Keratinocyte (primary cell): ENCODE results near the gene FHAD1. TPM values are rescaled to one million over a fixed set of nuclear protein-coding genes. Genes with fewer than 3 reads are reported as not detected.
"Not testable (repeated sequence)": the region's sequence is repeated elsewhere in the genome, so short reads cannot be mapped to it uniquely, and the experiment has no call there.

Source experiments
- DNase-seq: peaks from one replicate; pipeline ENCODE4 v3.0.0-alpha.2; 2011; ENCODE audit warnings: low read depth, missing footprints, low spot score
- FAIRE-seq: peaks from 2 replicates; lab custom pipeline; 2011; peaks lifted over from hg19 to GRCh38; lab: Jason Lieb, UNC
- H2AFZ ChIP-seq: 2 replicates; pipeline ENCODE4 v1.6.0; 2012; ENCODE audit warnings: low read length, control low read depth, inconsistent platforms; ENCODE audit not compliant: control insufficient read depth
- H3K27ac ChIP-seq: 2 replicates; pipeline ENCODE4 v1.5.1; 2011; ENCODE audit warnings: low read length; ENCODE audit not compliant: control insufficient read depth, insufficient read depth
- H3K27me3 ChIP-seq: 3 replicates; pipeline ENCODE4 v1.6.0; 2011; ENCODE audit warnings: low read length; ENCODE audit not compliant: control insufficient read depth, insufficient read depth; ENCODE audit errors: extremely low read depth
- H3K36me3 ChIP-seq, 2 experiments: 2 replicates in 1 of 2; 3 replicates in 1 of 2; pipeline ENCODE4 v1.5.1; 2011; ENCODE audit warnings: low read length in 2 of 2, mild to moderate bottlenecking in 1 of 2; ENCODE audit not compliant: control insufficient read depth in 2 of 2, insufficient read depth in 2 of 2; ENCODE audit errors: extremely low read depth in 1 of 2
- H3K4me1 ChIP-seq: 3 replicates; pipeline ENCODE4 v1.5.1; 2011; ENCODE audit warnings: low read length; ENCODE audit not compliant: control insufficient read depth, insufficient read depth; ENCODE audit errors: extremely low read depth
- H3K4me2 ChIP-seq: 3 replicates; pipeline ENCODE4 v1.6.0; 2011; ENCODE audit warnings: low read depth, low read length; ENCODE audit not compliant: control insufficient read depth, insufficient read depth; ENCODE audit errors: extremely low read depth
- H3K4me3 ChIP-seq, 3 experiments: fragments of 200-600 bp in 1 of 3; sonication (generic) in 1 of 3; 2 replicates in 2 of 3; 3 replicates in 1 of 3; pipeline ENCODE4 v1.5.1; 2011 to 2016; ENCODE audit warnings: low read length in 3 of 3, mild to moderate bottlenecking in 3 of 3, control low read depth in 2 of 3, inconsistent platforms in 1 of 3, low read depth in 1 of 3, mixed read lengths in 1 of 3, mixed run types in 1 of 3, moderate library complexity in 1 of 3; ENCODE audit not compliant: control insufficient read depth in 2 of 3, insufficient read depth in 2 of 3; ENCODE audit errors: extremely low read depth in 1 of 3
- H3K79me2 ChIP-seq: 2 replicates; pipeline ENCODE4 v1.6.0; 2012; ENCODE audit warnings: low read length; ENCODE audit not compliant: control insufficient read depth, insufficient read depth
- H3K9ac ChIP-seq: 3 replicates; pipeline ENCODE4 v1.6.0; 2011; ENCODE audit warnings: low read length; ENCODE audit not compliant: control insufficient read depth, insufficient read depth; ENCODE audit errors: extremely low read depth
- H3K9me1 ChIP-seq: 3 replicates; pipeline ENCODE4 v1.6.0; 2011; ENCODE audit warnings: low read length; ENCODE audit not compliant: control insufficient read depth, insufficient read depth; ENCODE audit errors: extremely low read depth
- H3K9me3 ChIP-seq: 2 replicates; pipeline ENCODE4 v1.5.1; 2012; ENCODE audit warnings: low read depth, low read length; ENCODE audit not compliant: control insufficient read depth
- H4K20me1 ChIP-seq: 3 replicates; pipeline ENCODE4 v1.6.0; 2011; ENCODE audit warnings: low read length; ENCODE audit not compliant: control insufficient read depth, insufficient read depth; ENCODE audit errors: extremely low read depth
- EZH2 ChIP-seq: IDR thresholded peaks from one replicate; pipeline ENCODE4 v1.6.1; 2012; ENCODE audit warnings: inconsistent platforms, mild to moderate bottlenecking, low read length, moderate library complexity
- dilution Hi-C: fragments of 300-500 bp; cut with MboI; formaldehyde crosslinking; loops from one replicate; pipeline ENCODE4 v1.7.0; 2020; ENCODE audit warnings: low sequenced_read_pairs; ENCODE audit not compliant: extremely low pct_ligation_motif_present
- polyA plus RNA-seq, 5 experiments: library from polyadenylated mRNA; depleted of rRNA in 3 of 5; stranded (reverse) in 3 of 5; stranded (forward) in 1 of 5; unstranded in 1 of 5; fragments of >200 nt; gene quantifications; 1 replicate in 1 of 5; 2 replicates in 3 of 5; 3 replicates in 1 of 5; pipeline versions ENCODE4 v1.2.1 to v1.2.3, GENCODE V29; 2011 to 2012; ENCODE audit warnings: missing spikeins in 2 of 5, low read depth in 1 of 5, low replicate concordance in 1 of 5
- TF ChIP-seq, protein P1 (sequence below), 3 experiments: IDR thresholded peaks in 1 of 3; conservative IDR thresholded peaks in 1 of 3; optimal IDR thresholded peaks in 1 of 3; 2 replicates in 2 of 3; 3 replicates in 1 of 3; pipeline versions ENCODE3 to v1.5.1; 2011; ENCODE audit warnings: low read length in 3 of 3, mild to moderate bottlenecking in 3 of 3, moderate library complexity in 2 of 3, control low read depth in 1 of 3, inconsistent platforms in 1 of 3; ENCODE audit not compliant: insufficient read depth in 2 of 3; ENCODE audit errors: extremely low read depth in 1 of 3

FHAD1 gene
- polyA plus RNA-seq, 1 donor (not counting 4 experiments of a cell fraction or from before 2014, with no cell fraction given), result 0.09 TPM

DNA sequence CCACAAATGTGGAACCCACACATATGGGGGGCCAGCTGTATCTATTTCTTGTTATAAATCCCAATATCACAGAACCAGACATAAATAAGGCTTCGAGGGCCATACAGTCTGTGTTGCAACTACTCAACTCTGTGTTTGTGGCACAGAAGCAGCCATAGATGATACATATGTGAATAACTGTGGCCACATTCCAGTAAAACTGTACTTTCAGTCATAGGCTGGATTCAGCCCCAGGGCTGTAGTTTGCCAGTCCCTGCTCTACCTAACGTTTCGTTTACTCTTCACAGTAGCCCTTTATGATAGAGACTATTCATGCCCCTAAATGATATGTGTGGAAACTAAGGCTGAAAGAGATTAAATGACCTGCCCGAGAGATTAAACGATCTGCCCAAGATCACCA, 48.7 kb downstream of the FHAD1 start:
- Histone ChIP-seq H2AFZ (peak overlapping the region; percentile 27), H3K9me1 (no peaks in the 10 kb centered on the region), H3K9ac (peak overlapping the region; percentile 18), H3K4me3 (no peak overlapping the region), H3K9me3 (no peaks in the 10 kb centered on the region), H3K4me1 (peaks cover 18% of the 10 kb centered on the region), H3K27ac (peak overlapping the region; percentile 51), H3K27me3 (no peaks in the 10 kb centered on the region), H3K4me2 (peak overlapping the region; percentile 28), H3K79me2 (no peaks in the 10 kb centered on the region), H4K20me1 (no peaks in the 10 kb centered on the region), H3K36me3 (no peaks in the 10 kb centered on the region)
- dilution Hi-C loops, result no loop called here
- FAIRE-seq (peak; percentile 79), DNase-seq (no peak)
- TF ChIP-seq, protein P1, sequence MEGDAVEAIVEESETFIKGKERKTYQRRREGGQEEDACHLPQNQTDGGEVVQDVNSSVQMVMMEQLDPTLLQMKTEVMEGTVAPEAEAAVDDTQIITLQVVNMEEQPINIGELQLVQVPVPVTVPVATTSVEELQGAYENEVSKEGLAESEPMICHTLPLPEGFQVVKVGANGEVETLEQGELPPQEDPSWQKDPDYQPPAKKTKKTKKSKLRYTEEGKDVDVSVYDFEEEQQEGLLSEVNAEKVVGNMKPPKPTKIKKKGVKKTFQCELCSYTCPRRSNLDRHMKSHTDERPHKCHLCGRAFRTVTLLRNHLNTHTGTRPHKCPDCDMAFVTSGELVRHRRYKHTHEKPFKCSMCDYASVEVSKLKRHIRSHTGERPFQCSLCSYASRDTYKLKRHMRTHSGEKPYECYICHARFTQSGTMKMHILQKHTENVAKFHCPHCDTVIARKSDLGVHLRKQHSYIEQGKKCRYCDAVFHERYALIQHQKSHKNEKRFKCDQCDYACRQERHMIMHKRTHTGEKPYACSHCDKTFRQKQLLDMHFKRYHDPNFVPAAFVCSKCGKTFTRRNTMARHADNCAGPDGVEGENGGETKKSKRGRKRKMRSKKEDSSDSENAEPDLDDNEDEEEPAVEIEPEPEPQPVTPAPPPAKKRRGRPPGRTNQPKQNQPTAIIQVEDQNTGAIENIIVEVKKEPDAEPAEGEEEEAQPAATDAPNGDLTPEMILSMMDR (optimal IDR thresholded peaks at IDR 0.05 in 1 of 3, IDR thresholded peaks at IDR 0.05 in 1 of 3, conservative IDR thresholded peaks at IDR 0.05 in 1 of 3; ENCODE audit: extremely low read depth in 1 of 3, insufficient read depth in 2 of 3, low read length in 3 of 3), result no peak
- TF ChIP-seq EZH2, result no peak

DNA sequence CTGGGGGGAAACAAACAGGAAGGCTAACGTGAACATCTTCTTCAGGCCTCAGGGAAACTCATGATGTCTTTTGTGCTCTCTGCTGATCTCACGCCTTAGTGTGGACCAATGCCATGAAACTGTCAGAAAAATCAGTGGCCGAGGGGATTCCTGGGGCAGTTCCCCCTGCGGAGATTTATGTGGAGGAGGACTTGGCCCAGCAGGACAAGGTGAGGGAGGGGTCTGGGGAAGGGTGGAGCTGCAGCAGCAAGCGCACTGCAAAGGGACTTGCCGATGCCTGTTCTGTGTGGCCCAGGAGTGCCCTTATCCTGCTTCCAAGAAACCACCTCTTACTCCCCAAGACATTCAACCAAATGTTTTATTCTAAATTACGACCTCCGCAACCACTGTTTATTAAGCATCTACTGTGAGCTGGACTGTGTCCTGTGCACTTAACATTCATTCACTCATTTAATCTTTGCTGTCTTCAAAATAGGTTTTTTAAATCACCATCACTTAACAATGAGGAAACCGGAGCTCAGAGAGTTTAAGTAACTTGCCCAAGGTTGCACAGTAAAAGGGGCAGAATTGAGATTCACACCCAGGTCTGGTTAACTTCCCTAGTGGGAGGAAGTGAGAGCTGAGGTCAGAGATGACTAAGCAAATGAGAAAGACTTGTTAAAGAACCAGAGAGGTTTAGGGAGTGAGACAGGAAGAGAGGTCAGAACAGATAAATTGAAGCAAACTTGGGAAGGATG, 49.7 kb downstream of the FHAD1 start:
- FAIRE-seq, result no peak
- H3K27me3 ChIP-seq, result no peaks in the 10 kb centered on the region
- dilution Hi-C loops, result no loop called here
- H3K4me1 ChIP-seq, result peaks cover 18% of the 10 kb centered on the region
- no peak overlapping the region for H3K9ac ChIP-seq
- H3K4me2 ChIP-seq, result peak overlapping the region; percentile 39
- H4K20me1 ChIP-seq, result no peaks in the 10 kb centered on the region
- peak overlapping the region in 1 of 3 experiments; percentile 29 for H3K4me3 ChIP-seq
- H3K27ac ChIP-seq, result no peak overlapping the region
- H3K9me3 ChIP-seq, result no peaks in the 10 kb centered on the region
- no peak for DNase-seq
- TF ChIP-seq, protein P1 (optimal IDR thresholded peaks at IDR 0.05 in 1 of 3, IDR thresholded peaks at IDR 0.05 in 1 of 3, conservative IDR thresholded peaks at IDR 0.05 in 1 of 3; ENCODE audit: extremely low read depth in 1 of 3, insufficient read depth in 2 of 3, low read length in 3 of 3), result no peak
- TF ChIP-seq EZH2, result no peak
- H3K79me2 ChIP-seq, result no peaks in the 10 kb centered on the region
- H2AFZ ChIP-seq, result peak overlapping the region; percentile 80
- no peaks in the 10 kb centered on the region for H3K36me3 ChIP-seq
- H3K9me1 ChIP-seq, result no peaks in the 10 kb centered on the region

DNA sequence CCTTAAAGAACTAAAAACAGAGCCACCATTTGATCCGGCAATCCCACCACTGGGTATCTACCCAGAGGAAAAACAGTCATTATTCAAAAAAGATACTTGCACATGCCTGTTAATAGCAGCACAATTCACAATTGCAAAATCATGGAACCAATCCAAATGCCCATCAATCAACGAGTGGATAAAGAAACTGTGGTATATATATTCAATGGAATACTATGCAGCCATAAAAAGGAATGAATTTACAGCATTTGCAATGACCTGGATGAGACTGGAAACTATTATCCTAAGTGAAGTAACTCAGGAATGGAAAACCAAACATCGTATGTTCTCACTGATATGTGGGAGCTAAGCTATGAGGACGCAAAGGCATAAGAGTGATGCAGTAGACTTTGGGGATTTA, 51.0 kb downstream of the FHAD1 start:
- DNase-seq, H3K27ac ChIP-seq, H3K9me3 ChIP-seq, FAIRE-seq, H4K20me1 ChIP-seq, H3K27me3 ChIP-seq, H3K9me1 ChIP-seq, H3K4me2 ChIP-seq, H2AFZ ChIP-seq, H3K79me2 ChIP-seq, H3K9ac ChIP-seq, H3K36me3 ChIP-seq, H3K4me3 ChIP-seq, dilution Hi-C loops: not testable (repeated sequence)
- peaks cover 19% of the 10 kb centered on the region for H3K4me1 ChIP-seq
